Measurements from ENCODE around the gene FJX1.
A peak's percentile ranks its signal among the peaks of the same experiment; 100 is the strongest.

FJX1 gene

GRCh38 chr11:35632301-35632700 is 14.0 kb downstream of the FJX1 start (continued):
- TF ChIP-seq PATZ1 (tag by site-specific recombination; IDR thresholded peaks at IDR 0.05) (peak; percentile 45; the same call in 1 of the 2 replicates), INSM2 (tag by site-specific recombination; IDR thresholded peaks at IDR 0.05) (peak; percentile 88), ZFP69B (tag by site-specific recombination; IDR thresholded peaks at IDR 0.05) (0 out of 2 replicates have a peak, but pooled peaks have one; percentile 25), ZNF629 (tag by site-specific recombination; IDR thresholded peaks at IDR 0.05) (peak; percentile 96), ZNF548 (tag by site-specific recombination; IDR thresholded peaks at IDR 0.05) (no peak), KLF1 (tag by site-specific recombination; IDR thresholded peaks at IDR 0.05) (no peak), ZNF837 (tag by site-specific recombination; IDR thresholded peaks at IDR 0.05) (no peak), ZNF248 (tag by site-specific recombination; IDR thresholded peaks at IDR 0.05) (no peak), ZNF391 (tag by site-specific recombination; IDR thresholded peaks at IDR 0.05; ENCODE audit: borderline replicate concordance, low read depth) (no peak), ZNF184 (tag by site-specific recombination; IDR thresholded peaks at IDR 0.05) (peak; percentile 37; the same call in 1 of the 2 replicates), ZNF280D (tag by site-specific recombination; IDR thresholded peaks at IDR 0.05) (no peak), ZFHX2 (tag by site-specific recombination; conservative IDR thresholded peaks at IDR 0.05) (no peak), BCL6B (tag by site-specific recombination; IDR thresholded peaks at IDR 0.05) (no peak), ZNF335 (tag by site-specific recombination; conservative IDR thresholded peaks at IDR 0.05) (no peak; the same call in 1 of the 2 replicates), ZNF704 (tag by site-specific recombination; IDR thresholded peaks at IDR 0.05) (no peak), SCRT2 (tag by site-specific recombination; IDR thresholded peaks at IDR 0.05) (no peak), ZBTB20 (tag by site-specific recombination; IDR thresholded peaks at IDR 0.05) (no peak), ZSCAN5A (tag by site-specific recombination; IDR thresholded peaks at IDR 0.05) (no peak), KLF10 (tag by site-specific recombination; IDR thresholded peaks at IDR 0.05) (peak; percentile 70), ZNF280C (tag by site-specific recombination; IDR thresholded peaks at IDR 0.05) (no peak), ZNF133 (tag by site-specific recombination; IDR thresholded peaks at IDR 0.05) (no peak), ZNF580 (tag by site-specific recombination; IDR thresholded peaks at IDR 0.05) (no peak), ZNF544 (tag by site-specific recombination; IDR thresholded peaks at IDR 0.05) (no peak), ZNF555 (tag by site-specific recombination; conservative IDR thresholded peaks at IDR 0.05) (no peak), ATF2 (tag by site-specific recombination; IDR thresholded peaks at IDR 0.05; ENCODE audit: low read depth) (peak; percentile 90), ZNF138 (tag by site-specific recombination; IDR thresholded peaks at IDR 0.05; ENCODE audit: borderline replicate concordance) (no peak)

All from HEK293 (cell line).